ENCODE data around the gene IL20.

- TF ChIP-seq POLR2A (IDR thresholded peaks at IDR 0.05) (no peak), CTCF (IDR thresholded peaks at IDR 0.05) (no peak)
Observed at GRCh38 chr1:206890125-206891060, 25.0 kb downstream of the IL20 start.
